HS-5 (cell line): ENCODE results near the gene PHC2.

Experiments
- DNase-seq: peaks from one replicate; pipeline ENCODE4 v3.0.0-alpha.2; 2012; ENCODE audit warnings: low read depth

Gene PHC2

GRCh38 chr1:33369764-33370163, 61.1 kb downstream of the PHC2 start:
- no peak for DNase-seq

DNA sequence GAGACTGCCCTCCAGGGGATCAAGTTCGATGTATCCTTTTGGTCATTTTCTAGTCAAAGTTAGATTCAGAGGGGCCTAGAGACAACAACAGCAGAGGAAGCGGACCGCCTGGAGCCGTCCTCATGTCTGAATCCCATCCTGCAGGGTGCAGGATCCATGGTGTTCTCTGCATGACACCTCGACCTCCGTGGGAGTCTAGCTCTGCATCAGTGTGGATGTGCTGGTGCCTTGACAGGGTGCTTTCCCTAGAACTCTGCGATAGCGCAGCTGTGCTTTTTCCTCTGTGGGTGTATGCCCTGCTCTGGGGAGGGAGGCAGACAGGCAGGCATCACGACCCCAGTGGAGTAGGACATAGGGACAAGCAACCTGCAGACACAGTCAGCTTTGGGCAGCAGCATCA, 61.8 kb downstream of the PHC2 start:
- DNase-seq: no peak

- no peak for DNase-seq
These were observed 62.5 kb downstream of the PHC2 start for GRCh38 chr1:33368431-33368830.

- no peak for DNase-seq
These were observed 63.1 kb downstream of the PHC2 start for GRCh38 chr1:33367485-33368405.

DNA sequence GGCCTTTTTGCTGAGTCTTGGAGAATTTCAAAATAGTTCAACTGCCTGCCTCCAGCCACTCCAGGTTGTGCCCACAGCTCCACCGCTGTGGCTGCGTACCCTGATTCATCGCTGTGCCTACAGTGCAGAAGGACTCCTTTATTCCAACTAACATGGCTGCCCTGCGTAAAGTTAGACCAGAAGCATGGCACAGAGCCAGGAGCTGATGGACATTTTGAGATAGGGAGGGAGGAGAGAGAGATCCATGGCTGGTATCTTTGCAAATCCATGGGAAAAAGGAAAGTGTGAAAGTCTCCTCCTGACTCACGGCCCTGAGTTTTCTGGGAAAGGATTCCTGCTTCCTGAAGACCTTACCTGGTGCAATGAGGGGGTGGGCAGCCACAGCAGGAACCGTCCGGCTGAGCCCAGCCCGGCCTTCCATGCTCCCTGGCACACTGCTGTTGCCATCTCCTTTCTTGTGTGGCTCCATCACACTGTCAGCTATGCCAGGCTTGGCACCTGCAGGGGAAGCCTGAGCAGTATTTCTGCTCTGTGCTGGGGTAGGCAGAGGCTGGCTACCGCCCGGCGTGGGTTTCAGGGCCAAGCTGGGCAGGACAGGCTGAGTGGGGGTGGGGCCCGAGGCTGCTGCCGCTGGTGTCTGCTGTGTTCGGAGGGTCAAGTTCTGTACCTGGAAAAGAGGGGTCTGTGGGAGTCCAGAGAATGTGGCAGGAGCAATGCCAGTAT, 64.0 kb downstream of the PHC2 start:
- no peak for DNase-seq

GRCh38 chr1:33365560-33365997, 65.3 kb downstream of the PHC2 start:
- no peak for DNase-seq

- no peak for DNase-seq
These were observed 66.4 kb downstream of the PHC2 start for GRCh38 chr1:33364565-33364918.

DNA sequence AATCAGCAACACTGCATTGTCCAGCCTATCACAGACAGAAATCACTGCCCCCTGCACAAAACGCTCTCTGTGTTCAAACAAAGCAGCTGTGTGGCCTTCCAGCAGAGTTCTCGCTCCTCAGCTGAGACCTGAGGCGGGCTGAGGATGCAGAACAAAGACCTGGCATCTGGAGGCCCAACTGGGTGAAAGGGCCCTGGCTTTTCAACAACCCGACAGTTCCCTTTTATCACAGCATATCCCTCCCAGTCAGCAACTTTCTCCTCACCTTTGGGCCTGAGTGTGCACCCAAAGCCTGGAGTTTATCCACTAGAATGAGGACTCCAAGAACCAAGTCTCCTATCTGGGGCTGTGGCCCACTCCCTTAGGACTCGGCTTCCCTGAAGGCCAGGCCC, 67.4 kb downstream of the PHC2 start:
- DNase-seq: no peak

GRCh38 chr1:33363021-33363420, 67.9 kb downstream of the PHC2 start:
- DNase-seq: no peak

GRCh38 chr1:33361532-33362235, 69.2 kb downstream of the PHC2 start:
- no peak for DNase-seq

DNA sequence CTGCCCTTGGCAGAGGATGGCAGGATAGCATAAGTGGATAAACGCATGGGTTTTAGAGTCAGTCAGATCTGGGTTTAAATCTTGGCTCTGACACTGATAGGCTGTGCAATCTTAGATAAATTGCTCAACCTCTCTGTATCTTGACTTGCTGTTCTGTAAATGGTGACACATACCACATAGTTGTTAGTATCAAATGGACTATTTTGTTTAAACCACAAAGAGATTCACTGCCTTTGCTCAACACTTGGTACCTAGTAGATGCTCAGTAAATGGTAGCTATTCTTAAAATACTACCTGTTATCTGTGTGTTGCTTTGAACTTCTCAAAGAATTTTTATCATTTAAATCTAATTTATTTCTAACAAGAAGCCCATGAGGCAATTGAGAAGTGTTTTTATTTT, 70.5 kb downstream of the PHC2 start:
- no peak for DNase-seq

DNA sequence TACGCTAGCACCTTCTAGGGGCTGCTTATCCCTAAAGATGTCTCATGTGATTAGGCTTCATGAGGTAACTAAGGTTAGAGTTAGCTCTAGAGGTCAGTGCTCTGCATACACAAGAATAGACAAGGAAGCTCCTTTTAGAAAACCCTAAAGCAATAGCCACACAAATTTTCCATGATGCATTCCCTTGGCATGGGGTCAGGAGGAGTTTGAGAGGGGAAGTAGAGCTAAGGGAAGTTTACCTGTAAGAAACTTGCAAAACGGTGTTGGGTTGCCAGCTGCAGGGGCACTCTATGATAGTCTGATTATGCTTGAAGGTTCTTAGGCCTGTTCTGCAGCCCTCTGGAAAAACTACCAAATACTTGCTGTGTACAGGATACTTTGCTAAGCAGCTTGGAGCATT, 71.0 kb downstream of the PHC2 start:
- DNase-seq: no peak

GRCh38 chr1:33358795-33359503, 71.9 kb downstream of the PHC2 start:
- no peak for DNase-seq

- DNase-seq: no peak
These were observed 72.6 kb downstream of the PHC2 start for GRCh38 chr1:33358114-33358794.

DNA sequence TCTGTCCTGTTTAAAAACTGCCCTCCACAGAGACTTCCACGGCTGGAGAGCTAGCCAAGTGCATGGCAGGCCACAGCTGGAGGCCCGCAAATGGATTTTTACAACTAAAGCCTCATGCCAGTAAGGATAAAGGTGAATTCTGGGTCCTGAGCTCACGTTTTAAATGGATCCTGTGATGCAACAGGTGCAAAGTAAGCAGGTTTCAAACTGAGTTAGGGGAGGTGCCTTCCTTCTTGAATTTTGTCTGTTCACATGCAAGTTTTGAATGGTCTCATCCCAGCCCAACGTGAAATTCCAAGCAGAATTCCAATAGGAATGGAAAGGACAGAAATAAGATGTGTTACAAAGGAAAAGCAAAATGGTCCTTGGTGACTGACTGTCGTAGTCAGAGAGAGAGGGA, 73.8 kb downstream of the PHC2 start:
- DNase-seq: no peak

DNA sequence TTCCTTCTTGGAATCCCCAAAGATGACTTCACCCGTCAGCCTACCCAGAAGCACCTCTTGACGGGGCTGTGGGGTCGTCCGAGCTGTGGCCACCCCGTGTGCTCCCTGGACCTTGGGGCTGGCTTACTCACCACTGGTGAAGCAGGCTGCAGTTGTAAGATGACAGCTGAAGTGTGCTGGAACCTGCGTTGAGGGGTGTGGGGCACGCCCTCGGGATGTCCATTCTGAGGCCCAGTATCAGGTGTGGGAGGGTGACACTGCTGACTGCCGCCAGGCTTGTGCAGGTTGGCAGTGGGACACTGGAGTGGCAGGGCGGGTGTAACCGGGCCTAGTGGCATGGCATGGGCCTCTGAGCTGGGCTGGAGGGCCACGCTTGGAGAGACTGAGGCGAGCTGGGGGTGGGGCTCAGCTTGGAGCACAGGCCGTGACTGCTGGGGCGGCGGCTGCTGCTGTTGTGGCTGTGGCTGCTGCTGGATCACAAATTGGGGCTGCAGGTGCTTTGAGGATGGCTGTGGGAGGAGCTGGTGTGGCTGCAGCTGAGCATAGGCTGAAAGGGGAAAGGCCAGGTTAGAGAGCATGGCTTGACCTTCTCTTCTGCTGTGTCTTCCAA, 76.1 kb downstream of the PHC2 start:
- no peak for DNase-seq

DNA sequence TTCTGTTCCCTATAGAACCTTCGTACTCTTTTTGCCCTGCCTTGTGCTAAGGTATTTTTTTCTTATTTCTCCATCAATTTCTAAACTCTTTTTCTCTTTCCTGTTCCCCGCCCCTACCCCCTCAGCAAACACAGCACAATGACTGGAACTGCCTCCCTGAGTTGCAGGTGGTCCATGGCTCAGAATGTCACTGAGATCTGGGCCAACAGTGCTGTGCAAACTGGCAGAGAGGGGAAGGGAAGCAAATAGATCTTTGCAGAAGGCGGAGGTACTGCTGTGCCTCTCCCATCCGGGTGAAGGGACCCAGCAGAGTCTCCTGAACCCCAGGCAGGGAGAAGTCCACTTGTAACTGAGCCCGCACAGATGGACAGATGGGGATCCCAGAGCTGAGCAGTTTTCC, 77.4 kb downstream of the PHC2 start:
- no peak for DNase-seq

DNA sequence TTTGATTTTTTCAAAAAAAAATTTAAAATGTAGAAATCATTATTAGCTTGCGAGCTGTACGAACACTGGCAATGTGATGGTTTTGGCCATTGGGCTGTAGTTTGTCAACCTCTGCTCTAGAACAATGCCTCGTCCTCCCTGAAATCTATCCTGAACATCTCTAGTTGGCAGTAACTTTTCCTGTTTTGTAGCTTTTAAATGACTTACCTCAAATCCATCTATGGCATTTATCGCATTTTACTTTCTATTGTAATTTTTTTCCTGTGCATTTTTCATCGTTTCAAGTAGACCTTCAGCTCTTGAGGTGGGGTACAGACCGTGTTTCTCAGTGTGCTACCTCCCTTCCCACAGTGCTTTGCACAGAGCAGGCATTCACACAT, 79.6 kb downstream of the PHC2 start:
- DNase-seq: no peak

- no peak for DNase-seq
These were observed 80.1 kb downstream of the PHC2 start for GRCh38 chr1:33350611-33351280.

GRCh38 chr1:33349778-33350610, 80.9 kb downstream of the PHC2 start:
- DNase-seq: no peak
